ENCODE data around the gene STAG1. TPM values are rescaled to one million over a fixed set of nuclear protein-coding genes. Genes with fewer than 3 reads are reported as not detected.
"Not testable (repeated sequence)": the region's sequence is repeated elsewhere in the genome, so short reads cannot be mapped to it uniquely, and the experiment has no call there.

Gene STAG1
- total and polyA plus RNA-seq, 7 experiments from 2014 or later: 18.5 to 50.7 (median 42.0) TPM

- peak; percentile 70 for ATAC-seq
- H3K9me3 ChIP-seq (ENCODE audit: control insufficient read depth in 2 of 3, low read length in 3 of 3): no peaks in the 10 kb centered on the region
- peak overlapping the region in 3 of 9 donors; percentile 28 to 81 (median 62) for H3K27ac Mint-ChIP-seq
- ChIA-PET CTCF (no interaction called here), POLR2A (no interaction called here)
- peak in 2 of 9 donors; percentile 1 to 8 for DNase-seq
- peaks cover 0 to 6% (median 2%) of the 10 kb centered on the region in 5 donors for H3K27me3 Mint-ChIP-seq
- no peak overlapping the region for H3K4me3 Mint-ChIP-seq
- no peaks in the 10 kb centered on the region for H3K36me3 ChIP-seq (ENCODE audit: control insufficient read depth in 2 of 3, insufficient read depth in 3 of 3, low read length in 3 of 3)
- H3K27me3 ChIP-seq (ENCODE audit: control insufficient read depth in 2 of 2, insufficient read depth in 2 of 2, low read length in 2 of 2): no peaks in the 10 kb centered on the region
- no peaks in the 10 kb centered on the region for H3K9me3 Mint-ChIP-seq
- H3K4me3 ChIP-seq (ENCODE audit: low read length): no peak overlapping the region
- H3K4me1 ChIP-seq (ENCODE audit: control insufficient read depth in 2 of 2, insufficient read depth in 2 of 2, low read length in 2 of 2): peaks cover 0 to 10% of the 10 kb centered on the region in 2 donors
- H3K27ac ChIP-seq (ENCODE audit: low read depth, low read length): no peak overlapping the region
- H3K36me3 Mint-ChIP-seq: no peaks in the 10 kb centered on the region
- intact Hi-C loops (cut with micrococcal nuclease): loop anchor here in 1 of 2 donors (2.0 kb wide), 1 partner anchor 75 kb away; the partner anchor contains the start of gene NCK1
- peaks cover 0 to 14% (median 13%) of the 10 kb centered on the region in 7 donors for H3K4me1 Mint-ChIP-seq
Measured at GRCh38 chr3:136787349-136787748, 35.2 kb upstream of the STAG1 start.

GRCh38 chr3:136783708-136784191 is 31.6 kb upstream of the STAG1 start:
- Histone ChIP-seq H3K9me3 (ENCODE audit: control insufficient read depth in 2 of 3, low read length in 3 of 3) (no peaks in the 10 kb centered on the region), H3K4me3 (ENCODE audit: low read length) (no peak overlapping the region), H3K4me1 (ENCODE audit: control insufficient read depth in 2 of 2, insufficient read depth in 2 of 2, low read length in 2 of 2) (peaks cover 0 to 10% of the 10 kb centered on the region in 2 donors), H3K36me3 (ENCODE audit: control insufficient read depth in 2 of 3, insufficient read depth in 3 of 3, low read length in 3 of 3) (no peaks in the 10 kb centered on the region), H3K27me3 (ENCODE audit: control insufficient read depth in 2 of 2, insufficient read depth in 2 of 2, low read length in 2 of 2) (no peaks in the 10 kb centered on the region), H3K27ac (ENCODE audit: low read depth, low read length) (no peak overlapping the region)
- H3K27me3 Mint-ChIP-seq: no peaks in the 10 kb centered on the region
- DNase-seq: no peak
- ChIA-PET POLR2A (no interaction called here), CTCF (no interaction called here)
- no peak overlapping the region for H3K27ac Mint-ChIP-seq
- peaks cover 0 to 14% (median 12%) of the 10 kb centered on the region in 7 donors for H3K4me1 Mint-ChIP-seq
- intact Hi-C loops (cut with micrococcal nuclease): no loop called here
- no peaks in the 10 kb centered on the region for H3K9me3 Mint-ChIP-seq
- no peak overlapping the region for H3K4me3 Mint-ChIP-seq
- no peak for ATAC-seq
- no peaks in the 10 kb centered on the region for H3K36me3 Mint-ChIP-seq

DNA sequence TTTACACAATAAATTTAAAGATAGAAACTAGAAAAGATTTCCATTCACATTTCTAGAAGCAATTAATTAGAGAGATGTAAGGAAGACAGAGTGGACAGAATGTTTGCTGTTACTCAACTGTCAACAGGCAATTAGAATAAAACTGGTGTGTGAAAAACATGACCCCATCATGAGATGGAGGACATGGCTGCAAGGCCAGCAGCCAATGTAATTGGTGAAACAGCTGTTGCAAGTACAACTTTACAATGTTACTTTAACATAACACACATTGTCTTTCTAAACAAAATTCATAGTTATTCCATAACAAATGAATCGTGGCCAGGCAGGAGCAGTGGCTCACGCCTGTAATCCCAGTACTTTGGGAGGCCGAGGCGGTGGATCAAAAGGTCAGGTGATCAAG is 28.6 kb upstream of the STAG1 start:
- H3K27me3 ChIP-seq (ENCODE audit: control insufficient read depth in 2 of 2, insufficient read depth in 2 of 2, low read length in 2 of 2): no peaks in the 10 kb centered on the region
- POLR2A ChIA-PET: no interaction called here
- Mint-ChIP-seq H3K4me3 (no peak overlapping the region), H3K36me3 (no peaks in the 10 kb centered on the region), H3K27me3 (no peaks in the 10 kb centered on the region), H3K27ac (no peak overlapping the region), H3K4me1 (no peaks in the 10 kb centered on the region), H3K9me3 (no peaks in the 10 kb centered on the region)
- H3K27ac ChIP-seq (ENCODE audit: low read depth, low read length): no peak overlapping the region
- H3K36me3 ChIP-seq (ENCODE audit: control insufficient read depth in 2 of 3, insufficient read depth in 3 of 3, low read length in 3 of 3): no peaks in the 10 kb centered on the region
- no peaks in the 10 kb centered on the region for H3K4me1 ChIP-seq (ENCODE audit: control insufficient read depth in 2 of 2, insufficient read depth in 2 of 2, low read length in 2 of 2)
- DNase-seq: no peak
- no peaks in the 10 kb centered on the region for H3K9me3 ChIP-seq (ENCODE audit: control insufficient read depth in 2 of 3, low read length in 3 of 3)
- intact Hi-C loops (cut with micrococcal nuclease): no loop called here
- CTCF ChIA-PET: no interaction called here
- no peak overlapping the region for H3K4me3 ChIP-seq (ENCODE audit: low read length)
- no peak for ATAC-seq

DNA sequence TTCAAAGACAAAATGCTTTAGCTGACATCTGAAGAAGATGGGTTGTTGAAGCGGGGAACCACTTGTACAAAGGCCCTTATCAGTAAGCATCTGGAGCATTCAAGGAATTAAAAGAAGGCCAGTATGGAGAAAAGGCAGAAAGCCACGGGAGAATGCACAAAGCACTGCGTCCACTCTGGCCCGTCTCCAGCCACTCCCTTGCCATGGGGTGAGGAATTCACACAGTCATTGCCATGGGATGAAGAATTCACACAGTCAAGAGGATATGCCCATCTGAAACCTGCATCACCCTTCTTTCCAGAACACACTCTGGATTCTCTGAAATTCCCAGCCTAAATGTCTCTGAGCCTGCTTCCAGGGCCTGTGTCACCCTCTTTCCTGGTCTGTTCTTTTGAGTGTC is 26.7 kb upstream of the STAG1 start:
- no peak overlapping the region for H3K4me3 ChIP-seq (ENCODE audit: low read length)
- ATAC-seq (no peak), DNase-seq (no peak)
- no peaks in the 10 kb centered on the region for H3K36me3 Mint-ChIP-seq
- no peaks in the 10 kb centered on the region for H3K36me3 ChIP-seq (ENCODE audit: control insufficient read depth in 2 of 3, insufficient read depth in 3 of 3, low read length in 3 of 3)
- intact Hi-C loops (cut with micrococcal nuclease): no loop called here
- H3K4me1 Mint-ChIP-seq: no peaks in the 10 kb centered on the region
- H3K4me3 Mint-ChIP-seq: no peak overlapping the region
- H3K27me3 Mint-ChIP-seq: no peaks in the 10 kb centered on the region
- H3K9me3 Mint-ChIP-seq: no peaks in the 10 kb centered on the region
- H3K9me3 ChIP-seq (ENCODE audit: control insufficient read depth in 2 of 3, low read length in 3 of 3): no peaks in the 10 kb centered on the region
- H3K27ac ChIP-seq (ENCODE audit: low read depth, low read length): no peak overlapping the region
- no peak overlapping the region for H3K27ac Mint-ChIP-seq
- ChIA-PET CTCF (interaction anchor here (1.0 kb wide), 1 partner anchor 235 kb away, joined by 3 read pairs; no protein-coding TSS in a partner anchor), POLR2A (no interaction called here)
- H3K4me1 ChIP-seq (ENCODE audit: control insufficient read depth in 2 of 2, insufficient read depth in 2 of 2, low read length in 2 of 2): no peaks in the 10 kb centered on the region
- no peaks in the 10 kb centered on the region for H3K27me3 ChIP-seq (ENCODE audit: control insufficient read depth in 2 of 2, insufficient read depth in 2 of 2, low read length in 2 of 2)

DNA sequence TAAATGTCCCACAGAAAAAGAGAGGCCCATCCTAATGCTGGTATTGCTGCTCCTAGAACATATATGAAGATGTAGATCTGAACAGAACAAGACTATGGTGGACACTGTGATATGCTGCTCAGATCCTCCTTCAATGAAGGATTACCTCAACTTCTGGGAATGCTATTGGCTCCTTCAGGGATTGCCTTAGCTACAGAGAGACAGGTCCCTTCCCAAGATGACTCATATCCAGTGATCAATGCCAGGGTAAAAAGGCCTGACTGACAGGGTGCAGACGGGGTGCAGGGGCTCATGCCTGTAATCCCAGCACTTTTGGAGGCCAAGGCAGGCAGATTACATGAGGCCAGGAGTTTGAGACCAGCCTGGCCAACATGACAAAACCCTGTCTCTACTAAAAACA is 20.5 kb upstream of the STAG1 start:
- ChIA-PET CTCF (interaction anchor here (1.2 kb wide), 1 partner anchor 241 kb away, joined by 3 read pairs; no protein-coding TSS in a partner anchor), POLR2A (no interaction called here)
- H3K4me1 Mint-ChIP-seq: no peaks in the 10 kb centered on the region
- ATAC-seq (no peak), DNase-seq (no peak)
- H3K27me3 Mint-ChIP-seq: no peaks in the 10 kb centered on the region
- no peak overlapping the region for H3K4me3 Mint-ChIP-seq
- no peaks in the 10 kb centered on the region for H3K4me1 ChIP-seq (ENCODE audit: control insufficient read depth in 2 of 2, insufficient read depth in 2 of 2, low read length in 2 of 2)
- no peak overlapping the region for H3K27ac ChIP-seq (ENCODE audit: low read depth, low read length)
- intact Hi-C loops (cut with micrococcal nuclease): no loop called here
- H3K9me3 Mint-ChIP-seq: no peaks in the 10 kb centered on the region
- H3K36me3 ChIP-seq (ENCODE audit: control insufficient read depth in 2 of 3, insufficient read depth in 3 of 3, low read length in 3 of 3): no peaks in the 10 kb centered on the region
- no peaks in the 10 kb centered on the region for H3K9me3 ChIP-seq (ENCODE audit: control insufficient read depth in 2 of 3, low read length in 3 of 3)
- H3K36me3 Mint-ChIP-seq: no peaks in the 10 kb centered on the region
- no peak overlapping the region for H3K4me3 ChIP-seq (ENCODE audit: low read length)
- H3K27ac Mint-ChIP-seq: no peak overlapping the region
- H3K27me3 ChIP-seq (ENCODE audit: control insufficient read depth in 2 of 2, insufficient read depth in 2 of 2, low read length in 2 of 2): no peaks in the 10 kb centered on the region

GRCh38 chr3:136758160-136759102 is 6.3 kb upstream of the STAG1 start:
- Mint-ChIP-seq H3K9me3 (peaks cover 0 to 15% (median 10%) of the 10 kb centered on the region in 11 donors), H3K36me3 (peaks cover 3 to 11% (median 9%) of the 10 kb centered on the region in 5 donors), H3K4me3 (peak overlapping the region in 1 of 10 donors; percentile 5), H3K4me1 (peaks cover 9 to 22% (median 13%) of the 10 kb centered on the region in 7 donors), H3K27ac (peak overlapping the region in 3 of 9 donors; percentile 22 to 71 (median 43))
- H3K27ac ChIP-seq (ENCODE audit: low read depth, low read length); H3K4me3 ChIP-seq (ENCODE audit: low read length); H3K4me1 ChIP-seq (ENCODE audit: control insufficient read depth in 2 of 2, insufficient read depth in 2 of 2, low read length in 2 of 2); H3K36me3 ChIP-seq (ENCODE audit: control insufficient read depth in 2 of 3, insufficient read depth in 3 of 3, low read length in 3 of 3); H3K27me3 Mint-ChIP-seq; H3K27me3 ChIP-seq (ENCODE audit: control insufficient read depth in 2 of 2, insufficient read depth in 2 of 2, low read length in 2 of 2); H3K9me3 ChIP-seq (ENCODE audit: control insufficient read depth in 2 of 3, low read length in 3 of 3): not testable (repeated sequence)
- ATAC-seq (peak; percentile 51), DNase-seq (peak in 1 of 9 donors; percentile 11)
- CTCF ChIA-PET: interaction anchor here (1.3 to 2.9 kb wide), 3 partner anchors 9 to 256 kb away, joined by 3 to 15 read pairs (median 13); no protein-coding TSS in a partner anchor
- intact Hi-C loops (cut with micrococcal nuclease): loop anchor here (1.0 to 10.0 kb wide), 3 partner anchors 256 to 1426 kb away; partner anchors contain the start of gene ARMC8 (in 1 of the 2)
- POLR2A ChIA-PET: interaction anchor here (0.6 to 0.8 kb wide), 2 partner anchors 183 to 416 kb away, joined by 3 read pairs; no protein-coding TSS in a partner anchor
